RWPE2 (cell line): ENCODE measurements around the gene SYNGR4.

Experiments used
- ATAC-seq: fragments of 200-7000 bp; cut with Tn5 transposase; 3 replicates; pipeline ENCODE4 v1.9.1; 2021; ENCODE audit warnings: low read depth
- DNase-seq: peaks from one replicate; pipeline ENCODE4 v3.0.0-alpha.2; 2020; ENCODE audit warnings: low spot score
- H3K27ac ChIP-seq: fragments of 450-650 bp; 2 replicates; pipeline ENCODE4 v1.5.1; 2017; ENCODE audit warnings: mild to moderate bottlenecking; ENCODE audit not compliant: poor library complexity, severe bottlenecking
- H3K27me3 ChIP-seq: fragments of 250-450 bp; sonication (Bioruptor Pico); 2 replicates; pipeline ENCODE4 v1.5.1; 2021; ENCODE audit warnings: mild to moderate bottlenecking, moderate library complexity; ENCODE audit not compliant: insufficient read depth, poor library complexity, severe bottlenecking
- H3K36me3 ChIP-seq: fragments of 250-450 bp; sonication (Bioruptor Pico); 2 replicates; pipeline ENCODE4 v1.5.1; 2020; ENCODE audit warnings: low read depth, mild to moderate bottlenecking, moderate library complexity
- H3K4me1 ChIP-seq: fragments of 250-450 bp; sonication (Bioruptor Pico); 2 replicates; pipeline ENCODE4 v1.5.1; 2021; ENCODE audit warnings: mild to moderate bottlenecking, moderate library complexity; ENCODE audit not compliant: insufficient read depth, poor library complexity, severe bottlenecking
- H3K4me3 ChIP-seq: fragments of 250-450 bp; sonication (Bioruptor Pico); 2 replicates; pipeline ENCODE4 v1.5.1; 2021; ENCODE audit warnings: mild to moderate bottlenecking, moderate library complexity; ENCODE audit not compliant: severe bottlenecking
- H3K9me3 ChIP-seq: fragments of 250-450 bp; sonication (Bioruptor Pico); 2 replicates; pipeline ENCODE4 v1.5.1; 2021; ENCODE audit warnings: mild to moderate bottlenecking, moderate library complexity; ENCODE audit not compliant: severe bottlenecking
- TF ChIP-seq, protein P1 (sequence below): fragments of 450-650 bp; IDR thresholded peaks from one replicate; pipeline ENCODE4 v1.5.1; 2017; ENCODE audit warnings: mild to moderate bottlenecking, moderate library complexity; ENCODE audit not compliant: poor library complexity, severe bottlenecking

SYNGR4 gene

DNA sequence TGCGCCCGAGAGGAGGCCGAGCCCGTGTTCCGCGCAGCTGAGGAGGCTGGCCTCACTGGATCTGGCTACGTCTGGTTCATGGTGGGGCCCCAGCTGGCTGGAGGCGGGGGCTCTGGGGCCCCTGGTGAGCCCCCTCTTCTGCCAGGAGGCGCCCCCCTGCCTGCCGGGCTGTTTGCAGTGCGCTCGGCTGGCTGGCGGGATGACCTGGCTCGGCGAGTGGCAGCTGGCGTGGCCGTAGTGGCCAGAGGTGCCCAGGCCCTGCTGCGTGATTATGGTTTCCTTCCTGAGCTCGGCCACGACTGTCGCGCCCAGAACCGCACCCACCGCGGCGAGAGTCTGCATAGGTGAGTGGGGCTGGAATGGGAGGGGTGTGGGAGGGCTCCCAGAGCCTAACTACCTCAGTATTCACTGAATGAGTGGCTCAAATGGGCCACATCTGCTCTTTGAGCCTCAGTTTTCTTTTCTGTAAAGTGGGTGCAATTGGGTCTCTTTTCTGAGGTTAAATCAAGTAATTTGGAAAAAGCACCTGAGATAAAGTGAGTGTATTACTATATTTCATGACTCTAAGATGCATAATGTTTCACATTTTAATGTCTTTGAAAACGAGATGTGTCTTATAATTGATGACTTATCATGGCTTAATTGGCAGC, 41.0 kb downstream of the SYNGR4 start:
- no peaks in the 10 kb centered on the region for H3K4me1 ChIP-seq
- ATAC-seq (no peak), DNase-seq (no peak)
- H3K27me3 ChIP-seq: no peaks in the 10 kb centered on the region
- TF ChIP-seq, protein P1, sequence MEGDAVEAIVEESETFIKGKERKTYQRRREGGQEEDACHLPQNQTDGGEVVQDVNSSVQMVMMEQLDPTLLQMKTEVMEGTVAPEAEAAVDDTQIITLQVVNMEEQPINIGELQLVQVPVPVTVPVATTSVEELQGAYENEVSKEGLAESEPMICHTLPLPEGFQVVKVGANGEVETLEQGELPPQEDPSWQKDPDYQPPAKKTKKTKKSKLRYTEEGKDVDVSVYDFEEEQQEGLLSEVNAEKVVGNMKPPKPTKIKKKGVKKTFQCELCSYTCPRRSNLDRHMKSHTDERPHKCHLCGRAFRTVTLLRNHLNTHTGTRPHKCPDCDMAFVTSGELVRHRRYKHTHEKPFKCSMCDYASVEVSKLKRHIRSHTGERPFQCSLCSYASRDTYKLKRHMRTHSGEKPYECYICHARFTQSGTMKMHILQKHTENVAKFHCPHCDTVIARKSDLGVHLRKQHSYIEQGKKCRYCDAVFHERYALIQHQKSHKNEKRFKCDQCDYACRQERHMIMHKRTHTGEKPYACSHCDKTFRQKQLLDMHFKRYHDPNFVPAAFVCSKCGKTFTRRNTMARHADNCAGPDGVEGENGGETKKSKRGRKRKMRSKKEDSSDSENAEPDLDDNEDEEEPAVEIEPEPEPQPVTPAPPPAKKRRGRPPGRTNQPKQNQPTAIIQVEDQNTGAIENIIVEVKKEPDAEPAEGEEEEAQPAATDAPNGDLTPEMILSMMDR: no peak
- no peak overlapping the region for H3K27ac ChIP-seq
- no peak overlapping the region for H3K4me3 ChIP-seq
- no peaks in the 10 kb centered on the region for H3K36me3 ChIP-seq
- no peaks in the 10 kb centered on the region for H3K9me3 ChIP-seq

DNA sequence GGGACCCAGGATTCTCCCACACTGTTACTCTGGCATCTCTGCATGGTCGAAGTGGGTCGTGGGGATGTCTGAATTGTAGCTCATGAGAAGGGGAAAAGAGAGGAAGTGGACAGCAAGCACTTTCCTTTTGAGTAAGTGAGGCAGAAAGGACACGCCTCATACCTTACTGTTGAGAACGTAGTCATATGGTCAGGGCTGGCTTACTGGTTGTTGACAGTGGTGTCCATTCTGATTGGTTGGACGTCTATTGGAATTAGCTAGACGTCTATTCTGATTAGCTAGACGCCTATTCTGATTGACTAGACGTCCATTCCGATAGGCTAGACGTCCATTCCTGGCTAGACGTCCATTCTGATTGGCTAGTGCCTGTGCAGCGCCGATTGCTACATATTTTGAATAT, 41.7 kb downstream of the SYNGR4 start:
- H3K36me3 ChIP-seq: no peaks in the 10 kb centered on the region
- TF ChIP-seq, protein P1: no peak
- H3K4me1 ChIP-seq: no peaks in the 10 kb centered on the region
- no peaks in the 10 kb centered on the region for H3K9me3 ChIP-seq
- no peak overlapping the region for H3K4me3 ChIP-seq
- H3K27ac ChIP-seq: no peak overlapping the region
- H3K27me3 ChIP-seq: no peaks in the 10 kb centered on the region
- ATAC-seq (peak; percentile 53; the same call in 2 of the 3 replicates), DNase-seq (no peak)

DNA sequence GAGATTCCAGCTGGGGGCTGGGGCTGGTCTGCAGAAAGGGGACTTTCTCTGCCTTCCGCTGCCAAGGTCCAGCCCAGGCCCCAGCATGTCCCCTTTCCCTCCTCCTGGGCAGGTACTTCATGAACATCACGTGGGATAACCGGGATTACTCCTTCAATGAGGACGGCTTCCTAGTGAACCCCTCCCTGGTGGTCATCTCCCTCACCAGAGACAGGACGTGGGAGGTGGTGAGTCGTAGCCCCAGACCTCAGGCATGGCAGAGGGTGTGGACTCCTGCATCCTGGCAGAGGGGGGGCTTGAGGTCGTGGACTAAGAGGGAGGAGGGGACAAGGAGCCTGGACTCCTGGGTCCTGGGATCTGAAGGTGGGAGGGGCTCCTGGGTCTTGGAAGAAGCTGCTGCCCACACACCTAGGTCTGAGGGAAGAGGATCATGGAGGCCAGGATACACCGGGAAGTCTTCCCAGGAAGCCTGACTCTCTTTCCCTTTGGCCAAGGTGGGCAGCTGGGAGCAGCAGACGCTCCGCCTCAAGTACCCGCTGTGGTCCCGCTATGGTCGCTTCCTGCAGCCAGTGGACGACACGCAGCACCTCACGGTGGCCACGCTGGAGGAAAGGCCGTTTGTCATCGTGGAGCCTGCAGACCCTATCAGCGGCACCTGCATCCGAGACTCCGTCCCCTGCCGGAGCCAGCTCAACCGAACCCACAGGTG, 49.9 kb downstream of the SYNGR4 start:
- Histone ChIP-seq H3K4me1 (no peaks in the 10 kb centered on the region), H3K9me3 (no peaks in the 10 kb centered on the region), H3K36me3 (no peaks in the 10 kb centered on the region), H3K4me3 (peak overlapping the region; percentile 22), H3K27ac (peak overlapping the region; percentile 20), H3K27me3 (no peaks in the 10 kb centered on the region)
- peak; percentile 67 for DNase-seq
- TF ChIP-seq, protein P1: no peak
- ATAC-seq: peak; percentile 53

DNA sequence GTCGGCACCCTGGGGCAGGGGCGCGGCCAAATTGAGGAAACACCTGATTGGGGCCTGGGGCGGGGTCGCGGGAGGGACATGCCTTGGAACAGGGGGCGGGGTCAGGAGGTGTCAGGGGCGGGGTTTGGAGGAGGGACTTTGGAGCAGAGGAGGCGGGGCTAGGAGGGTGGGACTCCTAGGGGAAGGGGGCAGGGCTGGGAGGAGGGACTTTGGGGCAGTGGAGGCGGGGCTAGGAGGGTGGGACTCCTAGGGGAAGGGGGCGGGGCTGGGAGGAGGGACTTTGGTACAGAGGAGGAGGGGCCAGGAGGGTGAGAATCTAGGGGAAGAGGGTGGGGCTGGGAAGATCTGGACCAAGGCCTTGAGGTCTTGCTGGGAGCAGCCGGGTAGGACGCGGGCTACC, 51.2 kb downstream of the SYNGR4 start:
- no peaks in the 10 kb centered on the region for H3K27me3 ChIP-seq
- H3K4me1 ChIP-seq: no peaks in the 10 kb centered on the region
- DNase-seq (peak; percentile 91), ATAC-seq (peak; percentile 60)
- H3K36me3 ChIP-seq: no peaks in the 10 kb centered on the region
- peak overlapping the region; percentile 22 for H3K4me3 ChIP-seq
- H3K27ac ChIP-seq: peak overlapping the region; percentile 20
- TF ChIP-seq, protein P1: no peak
- no peaks in the 10 kb centered on the region for H3K9me3 ChIP-seq

DNA sequence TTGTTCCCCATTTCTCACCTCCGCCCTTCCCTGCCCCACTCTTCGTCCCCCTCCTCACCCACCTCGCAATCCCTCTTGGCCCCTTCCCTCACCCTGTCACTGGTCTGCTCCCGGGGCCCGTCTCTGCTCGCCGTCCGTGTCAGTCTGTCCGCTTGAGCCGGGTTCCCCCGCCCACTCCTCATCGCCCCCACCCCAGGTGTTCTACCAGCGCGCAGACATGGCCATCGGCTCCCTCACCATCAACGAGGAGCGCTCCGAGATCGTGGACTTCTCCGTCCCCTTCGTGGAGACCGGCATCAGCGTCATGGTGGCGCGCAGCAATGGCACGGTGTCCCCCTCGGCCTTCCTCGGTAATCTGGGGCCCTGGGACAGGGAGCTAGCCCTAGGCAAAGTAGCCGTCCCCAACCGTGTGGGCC, 51.6 kb downstream of the SYNGR4 start:
- ATAC-seq: no peak
- TF ChIP-seq, protein P1: no peak
- Histone ChIP-seq H3K9me3 (no peaks in the 10 kb centered on the region), H3K27me3 (no peaks in the 10 kb centered on the region), H3K36me3 (no peaks in the 10 kb centered on the region), H3K4me3 (no peak overlapping the region), H3K4me1 (no peaks in the 10 kb centered on the region), H3K27ac (no peak overlapping the region)
- DNase-seq: no peak
